Measurements from ENCODE around the gene MAP3K4.

The MAP3K4 gene

GRCh38 chr6:161088676-161089328 lies 97.2 kb downstream of the MAP3K4 start:
- no peak for DNase-seq (ENCODE audit: extremely low read depth, low read depth)
- TF ChIP-seq, protein P1, sequence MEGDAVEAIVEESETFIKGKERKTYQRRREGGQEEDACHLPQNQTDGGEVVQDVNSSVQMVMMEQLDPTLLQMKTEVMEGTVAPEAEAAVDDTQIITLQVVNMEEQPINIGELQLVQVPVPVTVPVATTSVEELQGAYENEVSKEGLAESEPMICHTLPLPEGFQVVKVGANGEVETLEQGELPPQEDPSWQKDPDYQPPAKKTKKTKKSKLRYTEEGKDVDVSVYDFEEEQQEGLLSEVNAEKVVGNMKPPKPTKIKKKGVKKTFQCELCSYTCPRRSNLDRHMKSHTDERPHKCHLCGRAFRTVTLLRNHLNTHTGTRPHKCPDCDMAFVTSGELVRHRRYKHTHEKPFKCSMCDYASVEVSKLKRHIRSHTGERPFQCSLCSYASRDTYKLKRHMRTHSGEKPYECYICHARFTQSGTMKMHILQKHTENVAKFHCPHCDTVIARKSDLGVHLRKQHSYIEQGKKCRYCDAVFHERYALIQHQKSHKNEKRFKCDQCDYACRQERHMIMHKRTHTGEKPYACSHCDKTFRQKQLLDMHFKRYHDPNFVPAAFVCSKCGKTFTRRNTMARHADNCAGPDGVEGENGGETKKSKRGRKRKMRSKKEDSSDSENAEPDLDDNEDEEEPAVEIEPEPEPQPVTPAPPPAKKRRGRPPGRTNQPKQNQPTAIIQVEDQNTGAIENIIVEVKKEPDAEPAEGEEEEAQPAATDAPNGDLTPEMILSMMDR (IDR thresholded peaks at IDR 0.05; ENCODE audit: low read depth, low read length, missing control alignments), result no peak
- H3K4me3 ChIP-seq (replicated peaks; ENCODE audit: low read depth, low read length), result no peak overlapping the region

DNA sequence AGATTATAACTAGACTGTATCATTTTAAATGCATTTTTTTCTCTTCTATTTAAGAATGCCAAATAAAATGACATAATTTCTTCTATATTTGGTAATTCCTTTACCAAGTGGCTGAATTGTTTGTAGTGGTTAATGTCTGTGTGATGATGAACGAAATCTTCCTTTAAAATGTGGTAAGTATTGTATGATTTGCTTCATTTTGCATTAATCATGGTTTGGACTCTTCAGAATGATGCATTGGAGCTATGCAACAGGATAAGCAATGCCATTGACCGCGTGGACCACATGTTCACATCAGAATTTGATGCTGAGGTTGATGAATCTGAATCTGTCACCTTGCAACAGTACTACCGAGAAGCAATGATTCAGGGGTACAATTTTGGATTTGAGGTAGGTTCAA lies 99.6 kb downstream of the MAP3K4 start:
- no peak for DNase-seq (ENCODE audit: extremely low read depth, low read depth)
- TF ChIP-seq, protein P1 (IDR thresholded peaks at IDR 0.05; ENCODE audit: low read depth, low read length, missing control alignments), result no peak
- no peak overlapping the region for H3K4me3 ChIP-seq (replicated peaks; ENCODE audit: low read depth, low read length)

DNA sequence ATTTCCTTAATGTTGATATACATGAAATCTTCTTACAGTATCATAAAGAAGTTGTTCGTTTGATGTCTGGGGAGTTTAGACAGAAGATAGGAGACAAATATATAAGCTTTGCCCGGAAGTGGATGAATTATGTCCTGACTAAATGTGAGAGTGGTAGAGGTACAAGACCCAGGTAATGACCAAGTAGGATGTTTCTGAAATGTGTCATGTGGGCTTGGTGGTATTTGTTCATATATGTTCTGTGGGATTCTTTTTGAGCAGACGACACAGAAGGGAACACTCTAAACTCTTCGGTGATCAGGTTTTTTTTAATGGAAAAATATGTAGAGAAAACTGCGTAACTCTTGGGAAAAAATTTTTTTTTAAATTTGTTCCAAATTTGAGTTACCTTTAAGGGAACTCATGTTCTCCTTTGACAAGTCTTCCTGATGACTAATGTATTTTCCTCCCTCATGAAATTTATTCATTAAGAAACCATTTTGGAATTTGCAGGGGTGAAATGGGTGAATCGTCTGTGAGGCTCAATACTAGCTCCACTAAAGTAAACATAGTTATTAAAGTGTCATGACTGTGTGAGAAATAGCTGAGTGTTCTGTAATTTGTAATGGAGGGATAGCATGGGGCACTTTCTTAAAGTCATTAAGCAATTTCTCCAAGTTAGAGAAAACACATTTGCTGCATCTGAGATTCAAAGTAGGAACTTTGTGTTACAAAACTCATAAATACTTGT lies 100.6 kb downstream of the MAP3K4 start:
- H3K4me3 ChIP-seq (replicated peaks; ENCODE audit: low read depth, low read length), result no peak overlapping the region
- DNase-seq (ENCODE audit: extremely low read depth, low read depth), result no peak
- TF ChIP-seq, protein P1 (IDR thresholded peaks at IDR 0.05; ENCODE audit: low read depth, low read length, missing control alignments), result no peak

DNA sequence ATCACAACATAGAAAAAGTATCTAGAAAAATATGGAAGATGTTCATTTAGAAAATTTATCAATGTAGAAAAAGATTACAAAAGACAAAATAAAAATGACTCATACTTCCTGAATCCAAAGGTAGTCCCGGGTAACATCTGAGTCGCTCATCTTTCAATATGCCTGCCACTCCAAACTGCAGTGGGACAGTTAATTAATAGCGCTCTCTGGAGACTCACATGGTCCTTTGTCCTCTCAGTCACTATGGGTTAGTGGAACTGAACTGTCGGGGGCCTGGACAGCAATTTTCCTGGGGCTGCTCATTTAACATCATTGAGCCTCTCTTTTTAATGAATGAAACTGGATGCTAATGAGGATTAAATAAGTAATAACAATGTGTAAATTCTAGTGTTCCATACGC lies 103.4 kb downstream of the MAP3K4 start:
- no peak overlapping the region for H3K4me3 ChIP-seq (replicated peaks; ENCODE audit: low read depth, low read length)
- no peak for DNase-seq (ENCODE audit: extremely low read depth, low read depth)
- TF ChIP-seq, protein P1 (IDR thresholded peaks at IDR 0.05; ENCODE audit: low read depth, low read length, missing control alignments), result no peak

GRCh38 chr6:161095916-161096315 lies 104.3 kb downstream of the MAP3K4 start:
- no peak for DNase-seq (ENCODE audit: extremely low read depth, low read depth)
- H3K4me3 ChIP-seq (replicated peaks; ENCODE audit: low read depth, low read length), result no peak overlapping the region
- TF ChIP-seq, protein P1 (IDR thresholded peaks at IDR 0.05; ENCODE audit: low read depth, low read length, missing control alignments), result no peak

- TF ChIP-seq, protein P1 (IDR thresholded peaks at IDR 0.05; ENCODE audit: low read depth, low read length, missing control alignments), result no peak
- H3K4me3 ChIP-seq (replicated peaks; ENCODE audit: low read depth, low read length), result no peak overlapping the region
- no peak for DNase-seq (ENCODE audit: extremely low read depth, low read depth)
Observed at GRCh38 chr6:161100072-161100471, 108.5 kb downstream of the MAP3K4 start.

Data from HFF-Myc (cell line).